Liver (tissue), 9 donors: ENCODE results near the gene TGM2. TPM values are rescaled to one million over a fixed set of nuclear protein-coding genes. Genes with fewer than 3 reads are reported as not detected.
A peak's percentile ranks its signal among the peaks of the same experiment; 100 is the strongest.

Experiments
- DNase-seq: peaks from one replicate; pipeline ENCODE4 v3.0.0-alpha.2; 2017; ENCODE audit warnings: low spot score
- H3K27ac ChIP-seq, 2 donors: one replicate each; pipeline ENCODE4 v1.7.0; 2013; ENCODE audit warnings: inconsistent platforms in 2 of 2, low read length in 2 of 2, control low read depth in 1 of 2, low read depth in 1 of 2, mild to moderate bottlenecking in 1 of 2
- H3K27me3 ChIP-seq, 4 donors: one replicate each; pipeline versions ENCODE4 v1.6.1 to v1.7.0; 2013; ENCODE audit warnings: low read length in 3 of 4, inconsistent platforms in 1 of 4, mild to moderate bottlenecking in 1 of 4, moderate library complexity in 1 of 4; ENCODE audit not compliant: control insufficient read depth in 4 of 4, insufficient read depth in 4 of 4
- H3K36me3 ChIP-seq, 4 donors: one replicate each; pipeline versions ENCODE4 v1.6.1 to v1.7.0; 2013; ENCODE audit warnings: low read length in 3 of 4, mild to moderate bottlenecking in 3 of 4, low read depth in 1 of 4, moderate library complexity in 1 of 4; ENCODE audit not compliant: control insufficient read depth in 4 of 4, insufficient read depth in 3 of 4
- H3K4me1 ChIP-seq, 4 donors: one replicate each; pipeline versions ENCODE4 v1.6.1 to v1.7.0; 2013; ENCODE audit warnings: low read length in 3 of 4, mild to moderate bottlenecking in 3 of 4, moderate library complexity in 1 of 4; ENCODE audit not compliant: control insufficient read depth in 4 of 4, insufficient read depth in 4 of 4
- H3K4me3 ChIP-seq, 3 donors: one replicate each; pipeline versions ENCODE4 v1.6.1 to v1.7.0; 2013; ENCODE audit warnings: low read length in 3 of 3, control low read depth in 1 of 3, low read depth in 1 of 3, mild to moderate bottlenecking in 1 of 3
- H3K9ac ChIP-seq, 2 donors: one replicate each; pipeline ENCODE4 v1.7.0; 2013; ENCODE audit warnings: low read length in 2 of 2, mild to moderate bottlenecking in 2 of 2, moderate library complexity in 2 of 2, control low read depth in 1 of 2, low read depth in 1 of 2
- H3K9me3 ChIP-seq, 4 donors: one replicate each; pipeline versions ENCODE4 v1.6.1 to v1.7.0; 2013; ENCODE audit warnings: low read length in 3 of 4; ENCODE audit not compliant: control insufficient read depth in 4 of 4
- EGR1 ChIP-seq, 2 donors: IDR thresholded peaks; 2 replicates each; pipeline ENCODE4 v1.6.1; 2016 to 2018; ENCODE audit warnings: antibody characterized with exemption in 2 of 2, low read depth in 2 of 2
- FOXA2 ChIP-seq: IDR thresholded peaks from 2 replicates; pipeline ENCODE4 v1.6.1; 2016; ENCODE audit warnings: antibody characterized with exemption
- GABPA ChIP-seq, 2 donors: IDR thresholded peaks in 1 of 2; conservative IDR thresholded peaks in 1 of 2; 2 replicates each; pipeline ENCODE4 v1.6.1; 2016; ENCODE audit warnings: antibody characterized with exemption in 2 of 2, mild to moderate bottlenecking in 1 of 2, moderate library complexity in 1 of 2
- HNF4A ChIP-seq, 2 donors: conservative IDR thresholded peaks; 2 replicates each; pipeline ENCODE4 v1.6.1; 2016; ENCODE audit warnings: antibody characterized with exemption in 2 of 2, mild to moderate bottlenecking in 2 of 2
- HNF4G ChIP-seq: IDR thresholded peaks from 2 replicates; pipeline ENCODE4 v1.6.1; 2016; ENCODE audit warnings: antibody characterized with exemption
- JUND ChIP-seq, 2 donors: IDR thresholded peaks; 2 replicates each; pipeline ENCODE4 v1.6.1; 2016; ENCODE audit warnings: antibody characterized with exemption in 2 of 2
- NR2F2 ChIP-seq: IDR thresholded peaks from 2 replicates; pipeline ENCODE4 v1.6.1; 2016; ENCODE audit warnings: antibody characterized with exemption
- RAD21 ChIP-seq, 2 donors: IDR thresholded peaks; 2 replicates each; pipeline ENCODE4 v1.6.1; 2016; ENCODE audit warnings: antibody characterized with exemption in 2 of 2, mild to moderate bottlenecking in 2 of 2
- TAF1 ChIP-seq: conservative IDR thresholded peaks from 2 replicates; pipeline ENCODE4 v1.6.1; 2016; ENCODE audit warnings: antibody characterized with exemption, mild to moderate bottlenecking
- YY1 ChIP-seq: IDR thresholded peaks from 2 replicates; pipeline ENCODE4 v1.6.1; 2016; ENCODE audit warnings: antibody characterized with exemption, mild to moderate bottlenecking
- WGBS: extraction: QIAGEN DNeasy Blood & Tissue Kit; methylation state at CpG from one replicate; pipeline ENCODE4 v1.1.7; 2013; 5-methylcytosine and 5-hydroxymethylcytosine counted together
- polyA plus RNA-seq, 2 donors: library from polyadenylated mRNA; stranded (reverse) in 1 of 2; unstranded in 1 of 2; fragments of 200-250 nt in 1 of 2; fragments of >200 nt in 1 of 2; fragmentation: Nextera tagmentation in 1 of 2; extraction: Ambion mirVana in 1 of 2; gene quantifications; one replicate each; pipeline versions ENCODE4 v1.2.1 to v1.2.3, GENCODE V29; 2013 to 2015
- total RNA-seq, 2 donors: library from RNA; depleted of rRNA; stranded (reverse); fragments of >200 nt; gene quantifications; one replicate each; pipeline ENCODE4 v1.2.3, GENCODE V29; 2014
- TF ChIP-seq, protein P1 (sequence below): fragments of 150-350 bp; IDR thresholded peaks from 2 replicates; pipeline ENCODE4 v1.5.1; 2017; ENCODE audit warnings: improper control_type of control experiment, low read depth, low read length; ENCODE audit not compliant: missing input control
- TF ChIP-seq, protein P2 (sequence below): IDR thresholded peaks from 2 replicates; pipeline ENCODE4 v1.6.1; 2016; ENCODE audit warnings: antibody characterized with exemption
- TF ChIP-seq, protein P3 (sequence below): IDR thresholded peaks from 2 replicates; pipeline ENCODE4 v1.6.1; 2016; ENCODE audit warnings: antibody characterized with exemption, mild to moderate bottlenecking
- TF ChIP-seq, protein P4 (sequence below): IDR thresholded peaks from 2 replicates; pipeline ENCODE4 v1.6.1; 2016; ENCODE audit warnings: antibody characterized with exemption
- TF ChIP-seq, protein P5 (sequence below): IDR thresholded peaks from 2 replicates; pipeline ENCODE4 v1.6.1; 2016; ENCODE audit warnings: antibody characterized with exemption
- donor health status: healthy.
- donor health status: healthy.
- donor health status: healthy.
- donor health status: healthy.
- donor health status: healthy.

TGM2 gene
- total and polyA plus RNA-seq, 4 donors = 106 to 375 (median 190) TPM

DNA sequence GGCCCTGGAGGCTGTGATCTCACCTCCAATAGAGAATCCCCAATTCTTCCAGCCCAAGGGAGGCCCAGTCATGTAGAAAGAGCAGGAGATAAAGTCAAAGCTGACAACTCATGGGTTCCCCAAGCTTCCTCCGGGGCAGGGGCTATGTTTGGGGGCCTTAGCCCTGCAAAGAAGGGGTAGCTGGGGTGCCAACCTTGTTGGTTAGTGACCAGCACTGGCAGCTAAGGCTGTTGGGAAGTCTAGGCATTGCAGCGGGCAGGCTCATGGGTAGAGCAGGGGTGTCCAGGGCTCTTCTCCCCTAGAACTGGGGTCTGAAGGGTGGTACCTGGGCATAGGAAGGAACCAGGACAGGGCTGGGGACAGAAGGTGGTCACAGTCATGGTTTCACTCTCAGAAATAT lies 36.4 kb downstream of the TGM2 start (continued):
- TF ChIP-seq, protein P1, sequence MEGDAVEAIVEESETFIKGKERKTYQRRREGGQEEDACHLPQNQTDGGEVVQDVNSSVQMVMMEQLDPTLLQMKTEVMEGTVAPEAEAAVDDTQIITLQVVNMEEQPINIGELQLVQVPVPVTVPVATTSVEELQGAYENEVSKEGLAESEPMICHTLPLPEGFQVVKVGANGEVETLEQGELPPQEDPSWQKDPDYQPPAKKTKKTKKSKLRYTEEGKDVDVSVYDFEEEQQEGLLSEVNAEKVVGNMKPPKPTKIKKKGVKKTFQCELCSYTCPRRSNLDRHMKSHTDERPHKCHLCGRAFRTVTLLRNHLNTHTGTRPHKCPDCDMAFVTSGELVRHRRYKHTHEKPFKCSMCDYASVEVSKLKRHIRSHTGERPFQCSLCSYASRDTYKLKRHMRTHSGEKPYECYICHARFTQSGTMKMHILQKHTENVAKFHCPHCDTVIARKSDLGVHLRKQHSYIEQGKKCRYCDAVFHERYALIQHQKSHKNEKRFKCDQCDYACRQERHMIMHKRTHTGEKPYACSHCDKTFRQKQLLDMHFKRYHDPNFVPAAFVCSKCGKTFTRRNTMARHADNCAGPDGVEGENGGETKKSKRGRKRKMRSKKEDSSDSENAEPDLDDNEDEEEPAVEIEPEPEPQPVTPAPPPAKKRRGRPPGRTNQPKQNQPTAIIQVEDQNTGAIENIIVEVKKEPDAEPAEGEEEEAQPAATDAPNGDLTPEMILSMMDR = no peak
- TF ChIP-seq, protein P2, sequence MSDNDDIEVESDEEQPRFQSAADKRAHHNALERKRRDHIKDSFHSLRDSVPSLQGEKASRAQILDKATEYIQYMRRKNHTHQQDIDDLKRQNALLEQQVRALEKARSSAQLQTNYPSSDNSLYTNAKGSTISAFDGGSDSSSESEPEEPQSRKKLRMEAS = no peak

DNA sequence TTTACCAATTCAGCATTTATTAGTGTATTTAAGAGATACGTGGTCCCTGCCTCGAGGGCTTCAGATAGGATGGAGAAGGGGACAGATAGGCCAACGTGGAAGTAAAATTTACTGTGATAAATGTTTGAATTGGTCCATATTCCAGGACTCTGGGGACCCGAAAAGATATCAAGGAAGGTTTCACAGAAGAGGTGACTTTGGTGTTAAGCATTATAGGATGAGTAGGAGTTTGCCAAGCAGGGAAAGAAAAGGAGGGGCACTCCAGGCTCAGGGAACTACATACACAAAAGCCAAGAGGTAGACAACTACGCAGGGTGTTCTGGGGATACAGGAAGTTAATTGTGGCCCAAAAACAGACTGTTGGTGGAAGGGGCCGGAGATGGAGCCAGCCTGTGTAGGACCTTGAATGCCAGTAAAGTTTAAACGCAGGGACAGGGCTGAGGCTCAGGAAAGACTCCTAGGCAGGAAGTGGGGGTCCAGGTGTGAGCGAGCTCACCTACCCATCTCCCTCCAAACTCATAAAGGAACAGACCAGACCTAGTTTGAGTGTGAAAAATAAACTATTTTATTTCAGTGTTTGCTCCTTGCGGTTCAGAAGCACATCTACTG lies 37.0 kb downstream of the TGM2 start:
- no peak for TF ChIP-seq NR2F2
- TF ChIP-seq JUND (IDR thresholded peaks at IDR 0.05) = no peak
- no peak for TF ChIP-seq RAD21 (IDR thresholded peaks at IDR 0.05)
- TF ChIP-seq, protein P3, sequence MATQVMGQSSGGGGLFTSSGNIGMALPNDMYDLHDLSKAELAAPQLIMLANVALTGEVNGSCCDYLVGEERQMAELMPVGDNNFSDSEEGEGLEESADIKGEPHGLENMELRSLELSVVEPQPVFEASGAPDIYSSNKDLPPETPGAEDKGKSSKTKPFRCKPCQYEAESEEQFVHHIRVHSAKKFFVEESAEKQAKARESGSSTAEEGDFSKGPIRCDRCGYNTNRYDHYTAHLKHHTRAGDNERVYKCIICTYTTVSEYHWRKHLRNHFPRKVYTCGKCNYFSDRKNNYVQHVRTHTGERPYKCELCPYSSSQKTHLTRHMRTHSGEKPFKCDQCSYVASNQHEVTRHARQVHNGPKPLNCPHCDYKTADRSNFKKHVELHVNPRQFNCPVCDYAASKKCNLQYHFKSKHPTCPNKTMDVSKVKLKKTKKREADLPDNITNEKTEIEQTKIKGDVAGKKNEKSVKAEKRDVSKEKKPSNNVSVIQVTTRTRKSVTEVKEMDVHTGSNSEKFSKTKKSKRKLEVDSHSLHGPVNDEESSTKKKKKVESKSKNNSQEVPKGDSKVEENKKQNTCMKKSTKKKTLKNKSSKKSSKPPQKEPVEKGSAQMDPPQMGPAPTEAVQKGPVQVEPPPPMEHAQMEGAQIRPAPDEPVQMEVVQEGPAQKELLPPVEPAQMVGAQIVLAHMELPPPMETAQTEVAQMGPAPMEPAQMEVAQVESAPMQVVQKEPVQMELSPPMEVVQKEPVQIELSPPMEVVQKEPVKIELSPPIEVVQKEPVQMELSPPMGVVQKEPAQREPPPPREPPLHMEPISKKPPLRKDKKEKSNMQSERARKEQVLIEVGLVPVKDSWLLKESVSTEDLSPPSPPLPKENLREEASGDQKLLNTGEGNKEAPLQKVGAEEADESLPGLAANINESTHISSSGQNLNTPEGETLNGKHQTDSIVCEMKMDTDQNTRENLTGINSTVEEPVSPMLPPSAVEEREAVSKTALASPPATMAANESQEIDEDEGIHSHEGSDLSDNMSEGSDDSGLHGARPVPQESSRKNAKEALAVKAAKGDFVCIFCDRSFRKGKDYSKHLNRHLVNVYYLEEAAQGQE = no peak
- TF ChIP-seq TAF1 = no peak
- TF ChIP-seq HNF4A (conservative IDR thresholded peaks at IDR 0.05) = no peak
- TF ChIP-seq, protein P4, sequence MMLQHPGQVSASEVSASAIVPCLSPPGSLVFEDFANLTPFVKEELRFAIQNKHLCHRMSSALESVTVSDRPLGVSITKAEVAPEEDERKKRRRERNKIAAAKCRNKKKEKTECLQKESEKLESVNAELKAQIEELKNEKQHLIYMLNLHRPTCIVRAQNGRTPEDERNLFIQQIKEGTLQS = no peak
- TF ChIP-seq GABPA (IDR thresholded peaks at IDR 0.05 in 1 of 2, conservative IDR thresholded peaks at IDR 0.05 in 1 of 2) = no peak
- TF ChIP-seq, protein P2 = no peak
- TF ChIP-seq, protein P1 = no peak
- no peak for TF ChIP-seq FOXA2
- TF ChIP-seq YY1 = no peak
- TF ChIP-seq, protein P5, sequence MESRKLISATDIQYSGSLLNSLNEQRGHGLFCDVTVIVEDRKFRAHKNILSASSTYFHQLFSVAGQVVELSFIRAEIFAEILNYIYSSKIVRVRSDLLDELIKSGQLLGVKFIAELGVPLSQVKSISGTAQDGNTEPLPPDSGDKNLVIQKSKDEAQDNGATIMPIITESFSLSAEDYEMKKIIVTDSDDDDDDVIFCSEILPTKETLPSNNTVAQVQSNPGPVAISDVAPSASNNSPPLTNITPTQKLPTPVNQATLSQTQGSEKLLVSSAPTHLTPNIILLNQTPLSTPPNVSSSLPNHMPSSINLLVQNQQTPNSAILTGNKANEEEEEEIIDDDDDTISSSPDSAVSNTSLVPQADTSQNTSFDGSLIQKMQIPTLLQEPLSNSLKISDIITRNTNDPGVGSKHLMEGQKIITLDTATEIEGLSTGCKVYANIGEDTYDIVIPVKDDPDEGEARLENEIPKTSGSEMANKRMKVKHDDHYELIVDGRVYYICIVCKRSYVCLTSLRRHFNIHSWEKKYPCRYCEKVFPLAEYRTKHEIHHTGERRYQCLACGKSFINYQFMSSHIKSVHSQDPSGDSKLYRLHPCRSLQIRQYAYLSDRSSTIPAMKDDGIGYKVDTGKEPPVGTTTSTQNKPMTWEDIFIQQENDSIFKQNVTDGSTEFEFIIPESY = no peak
- no peak for TF ChIP-seq EGR1 (IDR thresholded peaks at IDR 0.05; ENCODE audit: low read depth in 2 of 2)
- no peak for TF ChIP-seq HNF4G
- Histone ChIP-seq H3K4me3 (no peak overlapping the region), H3K27me3 (no peaks in the 10 kb centered on the region), H3K9me3 (no peaks in the 10 kb centered on the region), H3K36me3 (peaks cover 5 to 46% (median 29%) of the 10 kb centered on the region in 4 donors), H3K4me1 (peaks cover 9 to 31% (median 16%) of the 10 kb centered on the region in 4 donors), H3K27ac (peak overlapping the region; percentile 76 to 92), H3K9ac (no peak overlapping the region)
- 83% methylated on average over 9 of the region's 9 CpGs for WGBS
- no peak for DNase-seq
